Endothelial cell of umbilical vein (primary cell): ENCODE results near the gene KAT8. TPM values are rescaled to one million over a fixed set of nuclear protein-coding genes. Genes with fewer than 3 reads are reported as not detected.

Experiments used
- BruUV-seq: library from RNA; stranded (reverse); fragments of 400-500 nt; replicated peaks from 2 replicates; lab custom pipeline; 2021; lab: Mats Ljungman, UMichigan
- CTCF ChIA-PET: fragments of 300-600, 350-600 bp; sonication (Branson Sonifier 250); formaldehyde crosslinking; loops from one replicate; lab custom pipeline; 2021; ENCODE audit warnings: antibody characterized with exemption, inconsistent platforms; lab: Charles Lee
- POLR2A ChIA-PET: fragments of 300-600, 350-600 bp; sonication (Branson Sonifier 250); formaldehyde crosslinking; loops from one replicate; lab custom pipeline; 2021; ENCODE audit warnings: antibody characterized with exemption, inconsistent platforms; lab: Charles Lee
- DNase-seq: peaks from one replicate; pipeline ENCODE4 v3.0.0-alpha.2; 2011; ENCODE audit warnings: low read depth, low spot score
- FAIRE-seq: peaks from 2 replicates; lab custom pipeline; 2011; peaks lifted over from hg19 to GRCh38; lab: Jason Lieb, UNC
- H2AFZ ChIP-seq: 2 replicates; pipeline ENCODE4 v1.6.0; 2012; ENCODE audit warnings: low read depth, low read length, control low read depth, inconsistent platforms
- H3K27ac ChIP-seq: 2 replicates; pipeline ENCODE4 v1.5.1; 2011; ENCODE audit warnings: low read depth, mild to moderate bottlenecking, control low read depth, low read length, moderate library complexity; ENCODE audit not compliant: insufficient read depth
- H3K27me3 ChIP-seq, 2 experiments: 2 replicates each; pipeline versions ENCODE4 v1.6.0 to v1.6.1; 2011; ENCODE audit warnings: low read length in 2 of 2, mixed read lengths in 1 of 2; ENCODE audit not compliant: control insufficient read depth in 2 of 2, insufficient read depth in 2 of 2
- H3K36me3 ChIP-seq, 2 experiments: 2 replicates in 1 of 2; 3 replicates in 1 of 2; pipeline ENCODE4 v1.5.1; 2011; ENCODE audit warnings: low read length in 2 of 2, mild to moderate bottlenecking in 1 of 2, moderate library complexity in 1 of 2; ENCODE audit not compliant: control insufficient read depth in 2 of 2, insufficient read depth in 2 of 2; ENCODE audit errors: extremely low read depth in 1 of 2
- H3K4me1 ChIP-seq: 3 replicates; pipeline ENCODE4 v1.5.1; 2011; ENCODE audit warnings: mild to moderate bottlenecking, low read length; ENCODE audit not compliant: control insufficient read depth, insufficient read depth; ENCODE audit errors: extremely low read depth
- H3K4me2 ChIP-seq: 2 replicates; pipeline ENCODE4 v1.6.1; 2011; ENCODE audit warnings: low read length, control low read depth, mixed read lengths; ENCODE audit not compliant: insufficient read depth
- H3K4me3 ChIP-seq, 3 experiments: fragments of 200-600 bp in 1 of 3; sonication (generic), shearing (Covaris generic) in 1 of 3; replicated peaks in 1 of 3; 2 replicates each; pipeline ENCODE4 v1.5.1; 2011 to 2016; ENCODE audit warnings: control low read depth in 3 of 3, low read length in 3 of 3, mild to moderate bottlenecking in 2 of 3, inconsistent platforms in 1 of 3, low read depth in 1 of 3, moderate library complexity in 1 of 3; ENCODE audit not compliant: insufficient read depth in 1 of 3
- H3K79me2 ChIP-seq: 2 replicates; pipeline ENCODE4 v1.6.0; 2012; ENCODE audit warnings: low read length, inconsistent platforms; ENCODE audit not compliant: control insufficient read depth, insufficient read depth
- H3K9ac ChIP-seq: replicated peaks from 2 replicates; pipeline ENCODE3; 2011; ENCODE audit warnings: low read length, control low read depth; ENCODE audit not compliant: insufficient read depth; ENCODE audit errors: extremely low read depth
- H3K9me1 ChIP-seq: replicated peaks from 3 replicates; pipeline ENCODE4 v1.6.0; 2011; ENCODE audit warnings: mild to moderate bottlenecking, low read length; ENCODE audit not compliant: control insufficient read depth, insufficient read depth; ENCODE audit errors: extremely low read depth
- H3K9me3 ChIP-seq: replicated peaks from 2 replicates; pipeline ENCODE4 v1.5.1; 2012; ENCODE audit warnings: low read length, inconsistent platforms; ENCODE audit not compliant: control insufficient read depth, insufficient read depth
- H4K20me1 ChIP-seq: replicated peaks from 2 replicates; pipeline ENCODE3; 2011; ENCODE audit warnings: mild to moderate bottlenecking, low read length; ENCODE audit not compliant: control insufficient read depth, insufficient read depth; ENCODE audit errors: extremely low read depth
- EZH2 ChIP-seq: IDR thresholded peaks from 2 replicates; pipeline ENCODE4 v1.6.1; 2012; ENCODE audit warnings: borderline replicate concordance, low read depth, mild to moderate bottlenecking, moderate library complexity, low read length, inconsistent platforms; ENCODE audit not compliant: severe bottlenecking
- FOS ChIP-seq: IDR thresholded peaks from 2 replicates; pipeline ENCODE4 v1.6.1; 2011; ENCODE audit warnings: mild to moderate bottlenecking, low read length, moderate library complexity, borderline replicate concordance; ENCODE audit not compliant: insufficient read depth
- GATA2 ChIP-seq: IDR thresholded peaks from 2 replicates; pipeline ENCODE4 v1.7.0; 2011; ENCODE audit warnings: low read depth, mild to moderate bottlenecking, moderate library complexity, mixed read lengths, low read length; ENCODE audit not compliant: insufficient read length, insufficient read depth
- JUN ChIP-seq: IDR thresholded peaks from 2 replicates; pipeline ENCODE4 v1.6.1; 2011; ENCODE audit warnings: borderline replicate concordance, low read depth; ENCODE audit not compliant: insufficient read length, insufficient read depth
- MAX ChIP-seq: IDR thresholded peaks from 2 replicates; pipeline ENCODE4 v1.6.1; 2011; ENCODE audit not compliant: insufficient read depth, insufficient read length
- MYC ChIP-seq: IDR thresholded peaks from one replicate; pipeline ENCODE4 v1.6.1; 2011; ENCODE audit warnings: mild to moderate bottlenecking, low read depth, low read length
- POLR2A ChIP-seq: IDR thresholded peaks from 2 replicates; pipeline ENCODE4 v1.6.1; 2012; ENCODE audit warnings: low read depth, mild to moderate bottlenecking, control low read depth, low read length
- POLR2AphosphoS5 ChIP-seq: IDR thresholded peaks from 2 replicates; pipeline ENCODE4 v1.6.1; 2012; ENCODE audit warnings: low read depth, mild to moderate bottlenecking, control low read depth, low read length, moderate library complexity; ENCODE audit not compliant: insufficient read depth
- dilution Hi-C: fragments of 300-500 bp; cut with MboI; formaldehyde crosslinking; loops from one replicate; pipeline ENCODE4 v1.15.0; 2019; ENCODE audit warnings: low sequenced_read_pairs; ENCODE audit not compliant: extremely low pct_ligation_motif_present
- intact Hi-C: fragments of 100-400 bp; cut with micrococcal nuclease; formaldehyde crosslinking; loops from one replicate; pipeline ENCODE4 v1.10.0; 2022
- polyA plus RNA-seq, 4 experiments: library from polyadenylated mRNA; depleted of rRNA in 3 of 4; stranded (reverse) in 3 of 4; unstranded in 1 of 4; fragments of >200 nt; gene quantifications; 2 replicates each; pipeline versions ENCODE4 v1.2.1 to v1.2.3, GENCODE V29; 2011 to 2012; ENCODE audit warnings: missing spikeins in 1 of 4
- total RNA-seq: library from RNA; stranded (reverse); gene quantifications from 2 replicates; pipeline ENCODE4 v1.2.3, GENCODE V29; 2021
- TF ChIP-seq, protein P1 (sequence below), 2 donors: IDR thresholded peaks; 1 replicate in 1 of 2; 2 replicates in 1 of 2; pipeline ENCODE4 v1.5.1; 2011; ENCODE audit warnings: low read length in 2 of 2, mild to moderate bottlenecking in 2 of 2, moderate library complexity in 2 of 2, control low read depth in 1 of 2, inconsistent platforms in 1 of 2, low read depth in 1 of 2; ENCODE audit not compliant: insufficient read depth in 1 of 2; ENCODE audit errors: extremely low read depth in 1 of 2

KAT8 gene
- total and polyA plus RNA-seq, 2 donors (not counting 3 experiments of a cell fraction or from before 2014, with no cell fraction given), result 30.7 to 42.8 TPM

- intact Hi-C loops (no loop called here), dilution Hi-C loops (no loop called here)
- ChIA-PET POLR2A (no interaction called here), CTCF (no interaction called here)
- H3K9ac ChIP-seq, result no peak overlapping the region
- no peaks in the 10 kb centered on the region for H3K27me3 ChIP-seq
- peaks cover 3 to 29% of the 10 kb centered on the region in 2 experiments for H3K36me3 ChIP-seq
- TF ChIP-seq GATA2, result no peak
- TF ChIP-seq EZH2, result no peak
- no peak for TF ChIP-seq JUN
- no peak for TF ChIP-seq POLR2A
- TF ChIP-seq, protein P1, sequence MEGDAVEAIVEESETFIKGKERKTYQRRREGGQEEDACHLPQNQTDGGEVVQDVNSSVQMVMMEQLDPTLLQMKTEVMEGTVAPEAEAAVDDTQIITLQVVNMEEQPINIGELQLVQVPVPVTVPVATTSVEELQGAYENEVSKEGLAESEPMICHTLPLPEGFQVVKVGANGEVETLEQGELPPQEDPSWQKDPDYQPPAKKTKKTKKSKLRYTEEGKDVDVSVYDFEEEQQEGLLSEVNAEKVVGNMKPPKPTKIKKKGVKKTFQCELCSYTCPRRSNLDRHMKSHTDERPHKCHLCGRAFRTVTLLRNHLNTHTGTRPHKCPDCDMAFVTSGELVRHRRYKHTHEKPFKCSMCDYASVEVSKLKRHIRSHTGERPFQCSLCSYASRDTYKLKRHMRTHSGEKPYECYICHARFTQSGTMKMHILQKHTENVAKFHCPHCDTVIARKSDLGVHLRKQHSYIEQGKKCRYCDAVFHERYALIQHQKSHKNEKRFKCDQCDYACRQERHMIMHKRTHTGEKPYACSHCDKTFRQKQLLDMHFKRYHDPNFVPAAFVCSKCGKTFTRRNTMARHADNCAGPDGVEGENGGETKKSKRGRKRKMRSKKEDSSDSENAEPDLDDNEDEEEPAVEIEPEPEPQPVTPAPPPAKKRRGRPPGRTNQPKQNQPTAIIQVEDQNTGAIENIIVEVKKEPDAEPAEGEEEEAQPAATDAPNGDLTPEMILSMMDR (IDR thresholded peaks at IDR 0.05; ENCODE audit: extremely low read depth in 1 of 2, insufficient read depth in 1 of 2, low read depth in 1 of 2, low read length in 2 of 2), result no peak
- no peak for TF ChIP-seq FOS
- no peak for TF ChIP-seq MAX
- no peak for TF ChIP-seq MYC
- no peak for TF ChIP-seq POLR2AphosphoS5
- no peak overlapping the region for H2AFZ ChIP-seq
- no TSS peak for BruUV-seq
- no peak for DNase-seq
- H3K4me3 ChIP-seq, result no peak overlapping the region
- no peaks in the 10 kb centered on the region for H3K9me1 ChIP-seq
- no peaks in the 10 kb centered on the region for H4K20me1 ChIP-seq
- FAIRE-seq, result no peak
- no peak overlapping the region for H3K27ac ChIP-seq
- H3K79me2 ChIP-seq, result peaks cover 4% of the 10 kb centered on the region
- no peaks in the 10 kb centered on the region for H3K4me1 ChIP-seq
- H3K9me3 ChIP-seq, result no peaks in the 10 kb centered on the region
- no peak overlapping the region for H3K4me2 ChIP-seq
Measured at GRCh38 chr16:31083081-31083480, 34.4 kb upstream of the KAT8 start.
